Body of pancreas (tissue), 4 donors: ENCODE results near the gene RSPO1.
"Not testable (repeated sequence)": the region's sequence is repeated elsewhere in the genome, so short reads cannot be mapped to it uniquely, and the experiment has no call there.

Experiments used
- POLR2A ChIP-seq, 3 donors: fragments of 450-650 bp; IDR thresholded peaks; one replicate each; pipeline ENCODE4 v1.6.1; 2016; ENCODE audit warnings: antibody characterized with exemption in 3 of 3, mild to moderate bottlenecking in 2 of 3
- TF ChIP-seq, protein P1 (sequence below), 7 experiments: fragments of 450-650 bp in 4 of 7; fragments of 200-600 bp in 3 of 7; sonication (generic) in 3 of 7; IDR thresholded peaks; one replicate each; pipeline ENCODE4 v1.5.1; 2016 to 2019; ENCODE audit warnings: antibody characterized with exemption in 7 of 7

DNA sequence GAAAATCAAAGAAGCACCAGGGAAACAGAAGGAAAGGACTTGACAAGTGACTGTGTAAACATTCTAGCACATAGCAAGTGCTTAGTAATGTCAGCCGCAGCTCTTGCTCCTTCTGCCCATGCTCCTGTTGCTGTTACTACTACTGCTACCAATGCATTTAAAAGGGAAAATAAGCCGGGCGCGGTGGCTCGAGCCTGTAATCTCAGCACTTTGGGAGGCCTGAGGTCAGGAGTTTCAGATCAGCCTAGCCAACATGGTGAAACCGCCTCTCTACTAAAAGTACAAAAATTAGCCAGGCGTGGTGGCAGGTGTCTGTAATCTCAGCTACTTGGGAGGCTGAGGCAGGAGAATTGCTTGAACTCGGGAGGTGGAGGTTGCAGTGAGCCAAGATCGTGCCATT lies 49.5 kb upstream of the RSPO1 start:
- TF ChIP-seq POLR2A (IDR thresholded peaks at IDR 0.05) = not testable (repeated sequence)
- TF ChIP-seq, protein P1, sequence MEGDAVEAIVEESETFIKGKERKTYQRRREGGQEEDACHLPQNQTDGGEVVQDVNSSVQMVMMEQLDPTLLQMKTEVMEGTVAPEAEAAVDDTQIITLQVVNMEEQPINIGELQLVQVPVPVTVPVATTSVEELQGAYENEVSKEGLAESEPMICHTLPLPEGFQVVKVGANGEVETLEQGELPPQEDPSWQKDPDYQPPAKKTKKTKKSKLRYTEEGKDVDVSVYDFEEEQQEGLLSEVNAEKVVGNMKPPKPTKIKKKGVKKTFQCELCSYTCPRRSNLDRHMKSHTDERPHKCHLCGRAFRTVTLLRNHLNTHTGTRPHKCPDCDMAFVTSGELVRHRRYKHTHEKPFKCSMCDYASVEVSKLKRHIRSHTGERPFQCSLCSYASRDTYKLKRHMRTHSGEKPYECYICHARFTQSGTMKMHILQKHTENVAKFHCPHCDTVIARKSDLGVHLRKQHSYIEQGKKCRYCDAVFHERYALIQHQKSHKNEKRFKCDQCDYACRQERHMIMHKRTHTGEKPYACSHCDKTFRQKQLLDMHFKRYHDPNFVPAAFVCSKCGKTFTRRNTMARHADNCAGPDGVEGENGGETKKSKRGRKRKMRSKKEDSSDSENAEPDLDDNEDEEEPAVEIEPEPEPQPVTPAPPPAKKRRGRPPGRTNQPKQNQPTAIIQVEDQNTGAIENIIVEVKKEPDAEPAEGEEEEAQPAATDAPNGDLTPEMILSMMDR (IDR thresholded peaks at IDR 0.05) = not testable (repeated sequence)
